B cell (primary cell): ENCODE data around the gene TYW1.
"Not testable (repeated sequence)": the region's sequence is repeated elsewhere in the genome, so short reads cannot be mapped to it uniquely, and the experiment has no call there.

ENCODE experiments used
- CTCF ChIP-seq: fragments of 200-600 bp; IDR thresholded peaks from one replicate; pipeline ENCODE4 v1.8.0; 2022; ENCODE audit warnings: antibody characterized with exemption, mild to moderate bottlenecking
- EZH2 ChIP-seq: IDR thresholded peaks from 2 replicates; pipeline ENCODE4 v1.6.1; 2012; ENCODE audit warnings: borderline replicate concordance, low read depth, mild to moderate bottlenecking, moderate library complexity, low read length; ENCODE audit not compliant: insufficient read depth, poor library complexity, severe bottlenecking

GRCh38 chr7:67017971-67018370 lies 21.3 kb downstream of the TYW1 start:
- not testable (repeated sequence) for TF ChIP-seq CTCF, EZH2
